ENCODE data around the gene NCKAP5. TPM values are rescaled to one million over a fixed set of nuclear protein-coding genes. Genes with fewer than 3 reads are reported as not detected.

Gene NCKAP5
- total and polyA plus RNA-seq, 2 of the 8 experiments (the other 6 are each of a cell fraction or from before 2014, with no cell fraction given), result 0.27 to 0.86 TPM

GRCh38 chr2:133324150-133324561 is 244.1 kb downstream of the NCKAP5 start:
- Histone ChIP-seq H2BK12ac (ENCODE audit: low read depth, low read length) (no peak overlapping the region), H3K4me3 (ENCODE audit: extremely low read depth in 1 of 4, insufficient read depth in 2 of 4, low read depth in 3 of 4, low read length in 4 of 4) (no peak overlapping the region), H3K23ac (ENCODE audit: insufficient read length) (no peak overlapping the region), H3K4ac (replicated peaks; ENCODE audit: insufficient read length, low read depth, low read length) (no peak overlapping the region), H3K79me2 (ENCODE audit: control insufficient read depth in 1 of 2, insufficient read depth in 2 of 2, low read length in 2 of 2) (no peaks in the 10 kb centered on the region), H3K79me1 (ENCODE audit: low read depth, low read length) (no peaks in the 10 kb centered on the region), H3K18ac (ENCODE audit: extremely low read depth, low read length) (no peak overlapping the region), H4K20me1 (replicated peaks in 1 of 2; ENCODE audit: control insufficient read depth in 1 of 2, insufficient read depth in 2 of 2, low read length in 2 of 2) (no peaks in the 10 kb centered on the region), H3K4me1 (replicated peaks in 1 of 4; ENCODE audit: control insufficient read depth in 3 of 4, insufficient read depth in 4 of 4, low read length in 3 of 4) (peaks cover 0 to 7% (median 2%) of the 10 kb centered on the region in 4 experiments; a peak in 5 of 7 replicates), H3K4me2 (ENCODE audit: insufficient read depth in 1 of 2, low read depth in 2 of 2, low read length in 2 of 2) (no peak overlapping the region), H3K36me3 (ENCODE audit: control insufficient read depth in 2 of 4, insufficient read depth in 4 of 4, low read length in 3 of 4) (no peaks in the 10 kb centered on the region), H2BK20ac (ENCODE audit: low read length) (no peak overlapping the region), H3K14ac (ENCODE audit: insufficient read length) (no peak overlapping the region), H3K27me3 (replicated peaks in 1 of 4; ENCODE audit: control insufficient read depth in 3 of 4, extremely low read depth in 1 of 4, insufficient read depth in 3 of 4, low read length in 3 of 4) (peaks cover 0 to 1% (median 0%) of the 10 kb centered on the region in 4 experiments; a peak in 1 of 7 replicates), H3K23me2 (ENCODE audit: low read depth, low read length) (no peaks in the 10 kb centered on the region), H3K27ac (ENCODE audit: low read depth, low read length) (no peak overlapping the region), H2BK15ac (ENCODE audit: low read length) (no peak overlapping the region), H2AK5ac (ENCODE audit: low read depth, low read length) (no peak overlapping the region), H3K9ac (replicated peaks in 1 of 4; ENCODE audit: extremely low read depth in 1 of 4, low read depth in 3 of 4, low read length in 3 of 4) (no peak overlapping the region), H2AFZ (ENCODE audit: low read length) (no peak overlapping the region), H4K91ac (replicated peaks; ENCODE audit: insufficient read length, low read length) (no peak overlapping the region), H4K5ac (ENCODE audit: insufficient read length, low read depth, low read length) (no peak overlapping the region), H3K56ac (replicated peaks; ENCODE audit: insufficient read length, low read depth, low read length) (no peak overlapping the region), H4K8ac (ENCODE audit: extremely low read depth, insufficient read depth, low read length) (no peak overlapping the region), H2BK5ac (ENCODE audit: low read depth, low read length) (no peak overlapping the region), H2BK120ac (replicated peaks; ENCODE audit: low read depth, low read length) (no peak overlapping the region), H3K9me3 (ENCODE audit: insufficient read depth in 2 of 2, low read depth in 1 of 2, low read length in 1 of 2) (no peaks in the 10 kb centered on the region)
- FAIRE-seq (no peak), DNase-seq (ENCODE audit: low read depth in 1 of 2, low spot score in 2 of 2) (no peak)
- 94% methylated on average over 4 of the region's 4 CpGs; no CpG with 5 or more reads in 1 of the 2 experiments for WGBS, 2 experiments (ENCODE audit: extremely low coverage in 1 of 2, insufficient coverage in 1 of 2, insufficient read length in 1 of 2, insufficient replicate concordance in 2 of 2, low coverage in 1 of 2, low lambda C conversion rate in 2 of 2, missing lambda C conversion rate in 1 of 2)
- ChIA-PET POLR2A (ENCODE audit: partially characterized antibody) (no interaction called here), CTCF (ENCODE audit: partially characterized antibody) (interaction anchor here (0.7 to 1.0 kb wide), 2 partner anchors 195 to 795 kb away, joined by 3 to 4 read pairs; no protein-coding TSS in a partner anchor)
- TF ChIP-seq RFX5 (IDR thresholded peaks at IDR 0.05; ENCODE audit: borderline replicate concordance, low read depth, low read length), result no peak
- no peak for TF ChIP-seq KDM1A (IDR thresholded peaks at IDR 0.05; ENCODE audit: borderline replicate concordance, low read length)
- no peak for TF ChIP-seq SIX5 (IDR thresholded peaks at IDR 0.05; ENCODE audit: low read depth, low read length)
- no peak for TF ChIP-seq JUND (IDR thresholded peaks at IDR 0.05; ENCODE audit: low read length)
- TF ChIP-seq TBP (IDR thresholded peaks at IDR 0.05; ENCODE audit: low read depth, low read length), result no peak
- no peak for TF ChIP-seq CEBPB (IDR thresholded peaks at IDR 0.05; ENCODE audit: low read depth, low read length)
- no peak for TF ChIP-seq MAFK (IDR thresholded peaks at IDR 0.05; ENCODE audit: low read depth, low read length)
- TF ChIP-seq NANOG (IDR thresholded peaks at IDR 0.05; ENCODE audit: insufficient read depth, low read depth, low read length, poor library complexity, severe bottlenecking), result no peak
- TF ChIP-seq ASH2L (IDR thresholded peaks at IDR 0.05; ENCODE audit: low read length), result no peak
- no peak for TF ChIP-seq CBX5 (IDR thresholded peaks at IDR 0.05; ENCODE audit: low read depth, low read length)
